ENCODE measurements around the gene KCTD6. TPM values are rescaled to one million over a fixed set of nuclear protein-coding genes. Genes with fewer than 3 reads are reported as not detected.

Gene KCTD6
- total RNA-seq, 2 experiments from 2014 or later: 16.4 to 17.1 TPM

DNA sequence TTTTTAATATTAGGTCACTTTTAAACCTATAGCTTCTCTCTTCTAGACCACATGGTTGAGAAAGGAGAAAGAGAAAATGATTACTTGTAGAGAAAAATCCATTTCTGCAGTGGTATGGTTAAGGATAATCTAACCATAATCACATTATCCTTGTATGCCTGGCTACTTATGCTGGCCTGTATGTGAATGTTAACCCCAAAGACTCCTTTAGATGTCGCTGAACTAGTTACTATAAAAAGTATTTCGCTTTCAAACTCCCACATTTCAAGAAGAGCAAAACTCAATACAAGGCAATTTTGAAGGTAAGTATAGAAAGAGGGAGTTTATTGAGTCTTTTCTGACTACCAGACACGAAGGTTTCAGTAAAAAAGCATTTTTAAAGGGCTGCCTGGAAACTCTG lies 2.2 kb downstream of the KCTD6 start:
- Histone ChIP-seq H3K9me3 (ENCODE audit: low read length) (no peaks in the 10 kb centered on the region), H3K4me2 (ENCODE audit: low read length) (peak overlapping the region; percentile 89), H3K9me2 (ENCODE audit: insufficient read depth, low read length) (no peaks in the 10 kb centered on the region), H3K79me2 (ENCODE audit: insufficient read depth, low read depth, low read length) (peaks cover 67% of the 10 kb centered on the region), H3K4me3 (ENCODE audit: low read depth, low read length, poor library complexity, severe bottlenecking) (peak overlapping the region; percentile 77), H3K27ac (ENCODE audit: low read depth, low read length, poor library complexity, severe bottlenecking) (no peak overlapping the region), H2AFZ (ENCODE audit: low read length) (no peak overlapping the region), H4K20me1 (ENCODE audit: insufficient read depth, low read length) (peaks cover 37% of the 10 kb centered on the region), H3K36me3 (ENCODE audit: insufficient read depth, low read length) (peaks cover 2% of the 10 kb centered on the region), H3K4me1 (ENCODE audit: insufficient read depth, low read length, poor library complexity, severe bottlenecking) (peaks cover 65% of the 10 kb centered on the region)
- no peak for DNase-seq (ENCODE audit: low spot score)
- CTCF ChIA-PET (ENCODE audit: unreplicated experiment): interaction anchor here (0.8 to 0.9 kb wide), 2 partner anchors 11 to 92 kb away, joined by 3 read pairs; no protein-coding TSS in a partner anchor
- POLR2A ChIA-PET: interaction anchor here (1.2 to 2.2 kb wide), 4 partner anchors 19 to 187 kb away, joined by 3 to 8 read pairs (median 5); partner anchors contain the start of genes HTD2 and RPP14
- intact Hi-C loops (cut with micrococcal nuclease; ENCODE audit: unreplicated experiment): loop anchor here (5.0 kb wide), 1 partner anchor 62 kb away; the partner anchor contains the start of gene PDHB
- TF ChIP-seq CTCF (conservative IDR thresholded peaks at IDR 0.05; ENCODE audit: low read length): peak; percentile 50
- no peak for TF ChIP-seq EZH2phosphoT487 (IDR thresholded peaks at IDR 0.05; ENCODE audit: borderline replicate concordance, low read depth, low read length)
- TSS peak; percentile 60 for BruUV-seq (replicated peaks)

DNA sequence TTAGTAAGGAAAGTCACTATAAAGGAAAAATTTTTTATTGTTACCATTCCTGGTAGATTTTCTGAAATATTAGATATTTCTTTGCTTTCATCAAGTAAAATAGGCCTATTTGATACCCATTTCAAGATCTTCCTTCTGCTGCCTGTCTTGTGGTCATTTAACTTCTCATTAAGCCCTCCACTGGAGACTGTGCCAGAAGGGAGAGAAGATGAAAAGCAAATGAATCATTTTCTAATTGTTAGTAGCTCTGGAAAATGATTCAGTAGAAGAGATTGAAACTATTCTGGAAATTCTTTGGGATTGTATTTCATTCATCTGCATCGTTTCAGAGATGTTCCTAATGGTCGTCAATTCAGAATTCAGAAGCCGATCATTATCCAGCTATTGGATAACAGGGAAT lies 3.2 kb downstream of the KCTD6 start:
- Histone ChIP-seq H3K79me2 (ENCODE audit: insufficient read depth, low read depth, low read length) (peaks cover 76% of the 10 kb centered on the region), H2AFZ (ENCODE audit: low read length) (no peak overlapping the region), H3K36me3 (ENCODE audit: insufficient read depth, low read length) (peaks cover 10% of the 10 kb centered on the region), H3K9me2 (ENCODE audit: insufficient read depth, low read length) (no peaks in the 10 kb centered on the region), H3K4me3 (ENCODE audit: low read depth, low read length, poor library complexity, severe bottlenecking) (peak overlapping the region; percentile 77), H4K20me1 (ENCODE audit: insufficient read depth, low read length) (peaks cover 37% of the 10 kb centered on the region), H3K9me3 (ENCODE audit: low read length) (no peaks in the 10 kb centered on the region), H3K27ac (ENCODE audit: low read depth, low read length, poor library complexity, severe bottlenecking) (no peak overlapping the region), H3K4me2 (ENCODE audit: low read length) (peak overlapping the region; percentile 89), H3K4me1 (ENCODE audit: insufficient read depth, low read length, poor library complexity, severe bottlenecking) (peaks cover 65% of the 10 kb centered on the region)
- intact Hi-C loops (cut with micrococcal nuclease; ENCODE audit: unreplicated experiment): no loop called here
- DNase-seq (ENCODE audit: low spot score): no peak
- TF ChIP-seq CTCF (conservative IDR thresholded peaks at IDR 0.05; ENCODE audit: low read length) (0 out of 2 replicates have a peak, but pooled peaks have one; percentile 15), EZH2phosphoT487 (IDR thresholded peaks at IDR 0.05; ENCODE audit: borderline replicate concordance, low read depth, low read length) (no peak)
- ChIA-PET CTCF (ENCODE audit: unreplicated experiment) (no interaction called here), POLR2A (interaction anchor here (0.6 to 1.6 kb wide), 5 partner anchors 9 to 160 kb away, joined by 3 to 6 read pairs (median 3); no protein-coding TSS in a partner anchor)
- BruUV-seq (replicated peaks): no TSS peak

DNA sequence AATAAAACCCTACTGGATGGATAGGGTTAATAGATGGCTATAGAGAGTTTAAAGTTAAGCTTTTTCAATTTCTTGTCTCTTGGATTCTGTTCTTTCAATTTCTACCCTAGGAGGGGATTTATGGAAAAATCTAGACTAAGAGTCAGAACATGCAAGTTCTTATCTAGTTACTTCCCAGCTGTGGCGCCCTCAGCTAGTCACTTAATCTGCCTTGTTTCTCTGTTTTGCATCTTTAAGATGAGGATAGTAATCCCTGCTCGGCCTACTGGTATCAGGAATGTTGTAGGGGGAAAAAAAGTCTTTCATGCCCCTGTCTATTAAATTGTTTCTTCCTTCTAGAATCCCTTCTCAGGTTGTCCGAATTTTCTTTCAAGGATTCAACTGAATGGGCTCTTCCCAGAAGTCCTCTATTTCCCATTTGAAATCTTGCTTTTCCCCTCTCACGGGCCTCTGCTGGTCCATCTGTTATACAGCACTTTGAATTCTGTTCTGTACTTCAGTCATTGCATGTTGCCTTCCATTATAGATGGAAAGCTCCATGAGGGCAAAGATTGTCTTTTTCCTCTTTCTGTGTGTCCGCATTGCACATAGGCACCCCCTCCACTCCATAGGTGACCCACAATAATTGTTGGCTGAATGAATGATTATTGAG lies 4.4 kb downstream of the KCTD6 start:
- BruUV-seq (replicated peaks): no TSS peak
- Histone ChIP-seq H2AFZ (ENCODE audit: low read length) (no peak overlapping the region), H3K36me3 (ENCODE audit: insufficient read depth, low read length) (peaks cover 22% of the 10 kb centered on the region), H3K79me2 (ENCODE audit: insufficient read depth, low read depth, low read length) (peaks cover 80% of the 10 kb centered on the region), H3K4me2 (ENCODE audit: low read length) (peak overlapping the region; percentile 89), H3K27ac (ENCODE audit: low read depth, low read length, poor library complexity, severe bottlenecking) (peak overlapping the region; percentile 54), H4K20me1 (ENCODE audit: insufficient read depth, low read length) (peaks cover 37% of the 10 kb centered on the region), H3K4me1 (ENCODE audit: insufficient read depth, low read length, poor library complexity, severe bottlenecking) (peaks cover 58% of the 10 kb centered on the region), H3K9me3 (ENCODE audit: low read length) (no peaks in the 10 kb centered on the region), H3K4me3 (ENCODE audit: low read depth, low read length, poor library complexity, severe bottlenecking) (peak overlapping the region; percentile 52), H3K9me2 (ENCODE audit: insufficient read depth, low read length) (no peaks in the 10 kb centered on the region)
- CTCF ChIA-PET (ENCODE audit: unreplicated experiment): no interaction called here
- POLR2A ChIA-PET: no interaction called here
- intact Hi-C loops (cut with micrococcal nuclease; ENCODE audit: unreplicated experiment): no loop called here
- DNase-seq (ENCODE audit: low spot score): no peak
- no peak for TF ChIP-seq CTCF (conservative IDR thresholded peaks at IDR 0.05; ENCODE audit: low read length)
- TF ChIP-seq EZH2phosphoT487 (IDR thresholded peaks at IDR 0.05; ENCODE audit: borderline replicate concordance, low read depth, low read length): no peak
